HL-60/S4 (cell line): ENCODE results near the gene PRIM2.
"Not testable (repeated sequence)": the region's sequence is repeated elsewhere in the genome, so short reads cannot be mapped to it uniquely, and the experiment has no call there.

Experiments
- in situ Hi-C: fragments of 300-500 bp; cut with MboI; formaldehyde crosslinking; loops from 2 replicates; pipeline ENCODE4 v1.14.3; 2022; ENCODE audit warnings: low sequenced_read_pairs

PRIM2 gene

GRCh38 chr6:57442133-57442532 lies 124.7 kb downstream of the PRIM2 start:
- in situ Hi-C loops = not testable (repeated sequence)

- in situ Hi-C loops = not testable (repeated sequence)
Observed at GRCh38 chr6:57443181-57443580, 125.8 kb downstream of the PRIM2 start.

GRCh38 chr6:57444787-57445186 lies 127.4 kb downstream of the PRIM2 start:
- in situ Hi-C loops = not testable (repeated sequence)

- in situ Hi-C loops = not testable (repeated sequence)
Observed at GRCh38 chr6:57445379-57445778, 127.9 kb downstream of the PRIM2 start.

GRCh38 chr6:57445790-57446468 lies 128.5 kb downstream of the PRIM2 start:
- in situ Hi-C loops = not testable (repeated sequence)

GRCh38 chr6:57449496-57450066 lies 132.2 kb downstream of the PRIM2 start:
- in situ Hi-C loops = not testable (repeated sequence)

GRCh38 chr6:57459781-57460180 lies 142.4 kb downstream of the PRIM2 start:
- in situ Hi-C loops = not testable (repeated sequence)

GRCh38 chr6:57461022-57461421 lies 143.6 kb downstream of the PRIM2 start:
- in situ Hi-C loops = not testable (repeated sequence)

GRCh38 chr6:57463809-57464208 lies 146.4 kb downstream of the PRIM2 start:
- in situ Hi-C loops = not testable (repeated sequence)

GRCh38 chr6:57465968-57466367 lies 148.5 kb downstream of the PRIM2 start:
- in situ Hi-C loops = not testable (repeated sequence)

GRCh38 chr6:57469072-57469471 lies 151.6 kb downstream of the PRIM2 start:
- in situ Hi-C loops = no loop called here

GRCh38 chr6:57470148-57470547 lies 152.7 kb downstream of the PRIM2 start:
- in situ Hi-C loops = not testable (repeated sequence)

- in situ Hi-C loops = not testable (repeated sequence)
Observed at GRCh38 chr6:57471314-57471864, 154.0 kb downstream of the PRIM2 start.

GRCh38 chr6:57472861-57473362 lies 155.5 kb downstream of the PRIM2 start:
- in situ Hi-C loops = not testable (repeated sequence)

GRCh38 chr6:57474862-57475475 lies 157.5 kb downstream of the PRIM2 start:
- in situ Hi-C loops = not testable (repeated sequence)

- in situ Hi-C loops = not testable (repeated sequence)
Observed at GRCh38 chr6:57475656-57476055, 158.2 kb downstream of the PRIM2 start.

GRCh38 chr6:57480194-57480593 lies 162.8 kb downstream of the PRIM2 start:
- in situ Hi-C loops = not testable (repeated sequence)

GRCh38 chr6:57481121-57481520 lies 163.7 kb downstream of the PRIM2 start:
- in situ Hi-C loops = not testable (repeated sequence)

- in situ Hi-C loops = not testable (repeated sequence)
Observed at GRCh38 chr6:57482471-57482870, 165.0 kb downstream of the PRIM2 start.

GRCh38 chr6:57486494-57487081 lies 169.2 kb downstream of the PRIM2 start:
- in situ Hi-C loops = not testable (repeated sequence)

GRCh38 chr6:57488551-57488950 lies 171.1 kb downstream of the PRIM2 start:
- in situ Hi-C loops = not testable (repeated sequence)
